H1 (cell line): ENCODE results near the gene CCDC73. TPM values are rescaled to one million over a fixed set of nuclear protein-coding genes. Genes with fewer than 3 reads are reported as not detected.

ENCODE experiments used
- CTCF ChIA-PET: fragments of 300-600 bp; sonication (Branson Sonifier 250); formaldehyde crosslinking; loops from one replicate; lab custom pipeline; 2021; ENCODE audit not compliant: partially characterized antibody; lab: Charles Lee
- POLR2A ChIA-PET: fragments of 300-600 bp; sonication (Branson Sonifier 250); formaldehyde crosslinking; loops from one replicate; lab custom pipeline; 2021; ENCODE audit warnings: inconsistent platforms; ENCODE audit not compliant: partially characterized antibody; lab: Charles Lee
- DNase-seq, 2 experiments: peaks; one replicate each; pipeline versions ENCODE4 v3.0.0 to v3.0.0-alpha.2; 2010 to 2022; ENCODE audit warnings: low spot score in 2 of 2, low read depth in 1 of 2, mixed read lengths in 1 of 2
- FAIRE-seq: peaks from 2 replicates; lab custom pipeline; 2011; peaks lifted over from hg19 to GRCh38; lab: Jason Lieb, UNC
- H2AFZ ChIP-seq: 2 replicates; pipeline ENCODE4 v1.8.1; 2012; ENCODE audit warnings: low read length, inconsistent platforms
- H2AK5ac ChIP-seq: 2 replicates; pipeline ENCODE4 v1.6.1; 2013; ENCODE audit warnings: low read depth, low read length
- H2BK120ac ChIP-seq: replicated peaks from 2 replicates; pipeline ENCODE3; 2013; ENCODE audit warnings: low read depth, low read length, inconsistent platforms
- H2BK12ac ChIP-seq: 2 replicates; pipeline ENCODE4 v1.6.1; 2013; ENCODE audit warnings: low read depth, low read length
- H2BK15ac ChIP-seq: 2 replicates; pipeline ENCODE4 v1.6.1; 2013; ENCODE audit warnings: low read length
- H2BK20ac ChIP-seq: 2 replicates; pipeline ENCODE4 v1.6.1; 2013; ENCODE audit warnings: low read length
- H2BK5ac ChIP-seq: 2 replicates; pipeline ENCODE4 v1.6.1; 2013; ENCODE audit warnings: low read depth, low read length
- H3K14ac ChIP-seq: 2 replicates; pipeline ENCODE4 v1.6.1; 2013; ENCODE audit warnings: inconsistent platforms; ENCODE audit not compliant: insufficient read length
- H3K18ac ChIP-seq: 2 replicates; pipeline ENCODE4 v1.6.1; 2013; ENCODE audit warnings: low read length; ENCODE audit errors: extremely low read depth
- H3K23ac ChIP-seq: 2 replicates; pipeline ENCODE4 v1.6.1; 2013; ENCODE audit warnings: inconsistent platforms; ENCODE audit not compliant: insufficient read length
- H3K23me2 ChIP-seq: 2 replicates; pipeline ENCODE4 v1.6.1; 2013; ENCODE audit warnings: low read depth, low read length
- H3K27ac ChIP-seq: 2 replicates; pipeline ENCODE4 v1.6.1; 2011; ENCODE audit warnings: low read depth, low read length, inconsistent platforms
- H3K27me3 ChIP-seq, 4 experiments: replicated peaks in 1 of 4; 1 replicate in 1 of 4; 2 replicates in 3 of 4; pipeline versions ENCODE4 v1.6.1 to v1.8.1; 2011 to 2013; ENCODE audit warnings: low read length in 3 of 4, mild to moderate bottlenecking in 3 of 4, inconsistent platforms in 2 of 4, mixed read lengths in 2 of 4, moderate library complexity in 1 of 4; ENCODE audit not compliant: control insufficient read depth in 3 of 4, insufficient read depth in 3 of 4; ENCODE audit errors: extremely low read depth in 1 of 4
- H3K36me3 ChIP-seq, 4 experiments: 2 replicates each; pipeline versions ENCODE4 v1.6.1 to v1.8.1; 2011 to 2013; ENCODE audit warnings: mild to moderate bottlenecking in 4 of 4, low read length in 3 of 4, moderate library complexity in 2 of 4, control low read depth in 1 of 4, inconsistent platforms in 1 of 4; ENCODE audit not compliant: insufficient read depth in 4 of 4, control insufficient read depth in 2 of 4
- H3K4ac ChIP-seq: replicated peaks from 2 replicates; pipeline ENCODE3; 2013; ENCODE audit warnings: low read length, low read depth, mixed read lengths, inconsistent platforms; ENCODE audit not compliant: insufficient read length
- H3K4me1 ChIP-seq, 4 experiments: replicated peaks in 1 of 4; 1 replicate in 1 of 4; 2 replicates in 3 of 4; pipeline versions ENCODE4 v1.6.1 to v1.8.1; 2011 to 2013; ENCODE audit warnings: low read length in 3 of 4, inconsistent platforms in 2 of 4, mixed read lengths in 1 of 4; ENCODE audit not compliant: insufficient read depth in 4 of 4, control insufficient read depth in 3 of 4
- H3K4me2 ChIP-seq, 2 experiments: 2 replicates each; pipeline versions ENCODE4 v1.6.1 to v1.8.1; 2011 to 2013; ENCODE audit warnings: low read depth in 2 of 2, low read length in 2 of 2, control low read depth in 1 of 2, inconsistent platforms in 1 of 2, mild to moderate bottlenecking in 1 of 2; ENCODE audit not compliant: insufficient read depth in 1 of 2
- H3K4me3 ChIP-seq, 4 experiments: fragments of 200-600, 300-600 bp in 1 of 4; sonication (generic), shearing (Covaris generic), sonication (Bioruptor Twin) in 1 of 4; 2 replicates each; pipeline versions ENCODE4 v1.5.1 to v1.8.1; 2011 to 2016; ENCODE audit warnings: low read length in 4 of 4, low read depth in 3 of 4, control low read depth in 2 of 4, inconsistent platforms in 2 of 4, mild to moderate bottlenecking in 2 of 4, mixed read lengths in 1 of 4, moderate library complexity in 1 of 4; ENCODE audit not compliant: insufficient read depth in 2 of 4; ENCODE audit errors: extremely low read depth in 1 of 4
- H3K56ac ChIP-seq: replicated peaks from 2 replicates; pipeline ENCODE3; 2013; ENCODE audit warnings: low read depth, mild to moderate bottlenecking, mixed read lengths, low read length, inconsistent platforms; ENCODE audit not compliant: insufficient read length
- H3K79me1 ChIP-seq: 2 replicates; pipeline ENCODE4 v1.6.1; 2013; ENCODE audit warnings: low read depth, low read length, control low read depth
- H3K79me2 ChIP-seq, 2 experiments: 2 replicates each; pipeline versions ENCODE4 v1.6.1 to v1.8.1; 2012 to 2013; ENCODE audit warnings: low read length in 2 of 2, mild to moderate bottlenecking in 2 of 2, inconsistent platforms in 1 of 2; ENCODE audit not compliant: insufficient read depth in 2 of 2, control insufficient read depth in 1 of 2
- H3K9ac ChIP-seq, 4 experiments: replicated peaks in 1 of 4; 1 replicate in 1 of 4; 2 replicates in 3 of 4; pipeline versions ENCODE4 v1.6.1 to v1.8.1; 2011 to 2013; ENCODE audit warnings: low read depth in 3 of 4, low read length in 3 of 4, control low read depth in 2 of 4, mild to moderate bottlenecking in 2 of 4, moderate library complexity in 2 of 4, inconsistent platforms in 1 of 4; ENCODE audit errors: extremely low read depth in 1 of 4
- H3K9me3 ChIP-seq, 2 experiments: 2 replicates each; pipeline versions ENCODE4 v1.6.1 to v1.8.1; 2012 to 2013; ENCODE audit warnings: mild to moderate bottlenecking in 2 of 2, moderate library complexity in 2 of 2, control low read depth in 1 of 2, inconsistent platforms in 1 of 2, low read depth in 1 of 2, low read length in 1 of 2, mixed read lengths in 1 of 2; ENCODE audit not compliant: insufficient read depth in 2 of 2
- H4K20me1 ChIP-seq, 2 experiments: replicated peaks in 1 of 2; 2 replicates each; pipeline versions ENCODE3 to v1.8.1; 2011 to 2013; ENCODE audit warnings: inconsistent platforms in 2 of 2, low read length in 2 of 2, mild to moderate bottlenecking in 1 of 2; ENCODE audit not compliant: insufficient read depth in 2 of 2, control insufficient read depth in 1 of 2
- H4K5ac ChIP-seq: 2 replicates; pipeline ENCODE4 v1.6.1; 2013; ENCODE audit warnings: low read length, low read depth, mixed read lengths, inconsistent platforms; ENCODE audit not compliant: insufficient read length
- H4K8ac ChIP-seq: 2 replicates; pipeline ENCODE4 v1.8.0; 2013; ENCODE audit warnings: mild to moderate bottlenecking, moderate library complexity, low read length, inconsistent platforms; ENCODE audit not compliant: insufficient read depth; ENCODE audit errors: extremely low read depth
- H4K91ac ChIP-seq: replicated peaks from 2 replicates; pipeline ENCODE3; 2013; ENCODE audit warnings: low read length, mixed read lengths, inconsistent platforms; ENCODE audit not compliant: insufficient read length
- BRCA1 ChIP-seq: IDR thresholded peaks from 2 replicates; pipeline ENCODE4 v1.6.1; 2012; ENCODE audit warnings: low read depth, low read length, improper control_type of control experiment
- CHD1 ChIP-seq: IDR thresholded peaks from 2 replicates; pipeline ENCODE4 v1.6.1; 2012; ENCODE audit warnings: low read depth, low read length, improper control_type of control experiment
- CHD2 ChIP-seq: IDR thresholded peaks from 2 replicates; pipeline ENCODE4 v1.6.1; 2012; ENCODE audit warnings: low read length, improper control_type of control experiment
- CTBP2 ChIP-seq: IDR thresholded peaks from 2 replicates; pipeline ENCODE4 v1.7.0; 2011; ENCODE audit warnings: borderline replicate concordance, mild to moderate bottlenecking, moderate library complexity, mixed read lengths, low read length; ENCODE audit not compliant: insufficient read depth, insufficient read length
- CTCF ChIP-seq, 3 experiments: IDR thresholded peaks; 1 replicate in 2 of 3; 2 replicates in 1 of 3; pipeline versions ENCODE4 v1.5.1 to v1.6.1; 2011; ENCODE audit warnings: low read length in 3 of 3, mild to moderate bottlenecking in 3 of 3, inconsistent platforms in 2 of 3, low read depth in 1 of 3, moderate library complexity in 1 of 3; ENCODE audit not compliant: insufficient read depth in 1 of 3; ENCODE audit errors: control extremely low read depth in 1 of 3
- HDAC6 ChIP-seq: IDR thresholded peaks from one replicate; pipeline ENCODE4 v1.7.1; 2012; ENCODE audit warnings: low read depth, mild to moderate bottlenecking, inconsistent platforms, low read length, moderate library complexity
- RNF2 ChIP-seq: fragments of 200-900, 300-1000 bp; sonication (generic); IDR thresholded peaks from 2 replicates; pipeline ENCODE4 v1.7.1; 2016; ENCODE audit warnings: borderline replicate concordance, low read depth, mild to moderate bottlenecking, antibody characterized with exemption, low read length; ENCODE audit not compliant: poor library complexity, severe bottlenecking; ENCODE audit errors: missing control alignments
- SP1 ChIP-seq: IDR thresholded peaks from 2 replicates; pipeline ENCODE4 v1.6.1; 2011; ENCODE audit warnings: low read depth, low read length
- TBP ChIP-seq: IDR thresholded peaks from 2 replicates; pipeline ENCODE4 v1.6.1; 2011; ENCODE audit warnings: low read depth, low read length, improper control_type of control experiment
- USF2 ChIP-seq: IDR thresholded peaks from 2 replicates; pipeline ENCODE4 v1.6.1; 2011; ENCODE audit warnings: low read length, improper control_type of control experiment
- WGBS, 2 experiments: shearing (Covaris generic) in 1 of 2; methylation state at CpG; one replicate each; pipeline versions ENCODE4 v1.1.6 to v1.1.7; 2013 to 2015; ENCODE audit warnings: low lambda C conversion rate in 2 of 2, mixed read lengths in 2 of 2, inconsistent platforms in 1 of 2, low coverage in 1 of 2, missing lambda C conversion rate in 1 of 2; ENCODE audit not compliant: insufficient replicate concordance in 2 of 2, insufficient coverage in 1 of 2, insufficient read length in 1 of 2; ENCODE audit errors: extremely low coverage in 1 of 2, missing lambda C conversion rate in 1 of 2; 5-methylcytosine and 5-hydroxymethylcytosine counted together
- polyA plus RNA-seq, 7 experiments: library from polyadenylated mRNA; depleted of rRNA in 3 of 7; stranded (reverse) in 5 of 7; unstranded in 2 of 7; fragments of >200 nt in 5 of 7; fragments of 200-250 nt in 2 of 7; gene quantifications; 1 replicate in 5 of 7; 2 replicates in 1 of 7; 4 replicates in 1 of 7; pipeline versions ENCODE4 v1.2.1 to v1.2.3, GENCODE V29; 2011 to 2013; ENCODE audit warnings: missing spikeins in 2 of 7, mixed read lengths in 2 of 7
- total RNA-seq: library from RNA; stranded (reverse); fragmentation: NEBNext Ultra II Directional; extraction: Animal tissue kit (Norgen Biotek cat#: 25700); gene quantifications from 2 replicates; pipeline ENCODE4 v1.2.1, GENCODE V29; 2021

CCDC73 gene
- total and polyA plus RNA-seq, 2 of the 8 experiments (the other 6 are each of a cell fraction or from before 2014, with no cell fraction given): not detected

- FAIRE-seq: no peak
- no peak for TF ChIP-seq SP1
- TF ChIP-seq CHD1: no peak
- peak; percentile 28 to 52 (median 44) for TF ChIP-seq CTCF (IDR thresholded peaks at IDR 0.05; ENCODE audit: control extremely low read depth in 1 of 3, insufficient read depth in 1 of 3, low read depth in 1 of 3, low read length in 3 of 3)
- TF ChIP-seq USF2: no peak
- TF ChIP-seq CHD2: no peak
- no peak for TF ChIP-seq CTBP2
- TF ChIP-seq HDAC6: no peak
- TF ChIP-seq BRCA1: no peak
- no peak for TF ChIP-seq RNF2
- TF ChIP-seq TBP: no peak
These were observed 43.1 kb downstream of the CCDC73 start for GRCh38 chr11:32751381-32751780.

More at GRCh38 chr11:32751381-32751780, 43.1 kb downstream of the CCDC73 start:
- no peak for DNase-seq
- H3K79me1 ChIP-seq: no peaks in the 10 kb centered on the region
- no peaks in the 10 kb centered on the region for H3K36me3 ChIP-seq
- no peaks in the 10 kb centered on the region for H3K23me2 ChIP-seq
- no peak overlapping the region for H3K14ac ChIP-seq
- POLR2A ChIA-PET: interaction anchor here (1.8 kb wide), 1 partner anchor 11 kb away, joined by 4 read pairs; no protein-coding TSS in a partner anchor
- H3K79me2 ChIP-seq: no peaks in the 10 kb centered on the region
- no peaks in the 10 kb centered on the region for H3K27me3 ChIP-seq
- H3K4me3 ChIP-seq: no peak overlapping the region
- H4K8ac ChIP-seq: no peak overlapping the region
- H3K9ac ChIP-seq: no peak overlapping the region
- no peak overlapping the region for H3K4ac ChIP-seq
- H4K20me1 ChIP-seq: no peaks in the 10 kb centered on the region
- no peak overlapping the region for H4K91ac ChIP-seq
- H3K56ac ChIP-seq: no peak overlapping the region
- peak overlapping the region; percentile 44; the same call in 1 of the 2 replicates for H2BK5ac ChIP-seq
- WGBS, 2 experiments: 86% methylated on average over 6 of the region's 6 CpGs; no CpG with 5 or more reads in 1 of the 2 experiments
- no peak overlapping the region for H2BK15ac ChIP-seq
- H3K9me3 ChIP-seq: no peaks in the 10 kb centered on the region; a peak in 1 of 4 replicates
- CTCF ChIA-PET: interaction anchor here (0.9 to 5.9 kb wide), 7 partner anchors 8 to 314 kb away, joined by 3 to 35 read pairs (median 9); no protein-coding TSS in a partner anchor
- H2AFZ ChIP-seq: peak overlapping the region; percentile 12; the same call in 1 of the 2 replicates
- no peak overlapping the region for H3K27ac ChIP-seq
- no peak overlapping the region for H2BK120ac ChIP-seq
- no peak overlapping the region for H2AK5ac ChIP-seq
- H3K4me2 ChIP-seq: no peak overlapping the region
- H3K18ac ChIP-seq: no peak overlapping the region
- no peak overlapping the region for H3K23ac ChIP-seq
- H2BK20ac ChIP-seq: no peak overlapping the region
- no peaks in the 10 kb centered on the region for H3K4me1 ChIP-seq
- H4K5ac ChIP-seq: no peak overlapping the region
- H2BK12ac ChIP-seq: no peak overlapping the region
